BLaER1 (cell line): Measurements from ENCODE around the gene BTBD18.
"Not testable (repeated sequence)": the region's sequence is repeated elsewhere in the genome, so short reads cannot be mapped to it uniquely, and the experiment has no call there.

Experiments
- H3K27ac ChIP-seq: shearing (Covaris generic); formaldehyde crosslinking; 2 replicates; pipeline ENCODE4 v1.8.1; 2022
- H3K27me3 ChIP-seq: shearing (Covaris generic); formaldehyde crosslinking; 2 replicates; pipeline ENCODE4 v1.8.1; 2022
- H3K36me3 ChIP-seq: shearing (Covaris generic); formaldehyde crosslinking; 2 replicates; pipeline ENCODE4 v1.8.1; 2022
- H3K4me1 ChIP-seq: shearing (Covaris generic); formaldehyde crosslinking; 2 replicates; pipeline ENCODE4 v1.8.1; 2022
- H3K4me2 ChIP-seq: shearing (Covaris generic); formaldehyde crosslinking; 2 replicates; pipeline ENCODE4 v1.8.1; 2022
- H3K4me3 ChIP-seq: shearing (Covaris generic); formaldehyde crosslinking; 2 replicates; pipeline ENCODE4 v1.8.1; 2022
- H3K9ac ChIP-seq: shearing (Covaris generic); formaldehyde crosslinking; 2 replicates; pipeline ENCODE4 v1.8.1; 2022
- H3K9me3 ChIP-seq: shearing (Covaris generic); formaldehyde crosslinking; 2 replicates; pipeline ENCODE4 v1.8.1; 2022
- H4K20me1 ChIP-seq: shearing (Covaris generic); formaldehyde crosslinking; 2 replicates; pipeline ENCODE4 v1.8.1; 2022
- Cebpa-rat ChIP-seq: shearing (Covaris generic); IDR thresholded peaks from 2 replicates; pipeline ENCODE4 v1.8.1; 2022

Gene BTBD18

GRCh38 chr11:57711414-57712255 is 40.0 kb downstream of the BTBD18 start, which contains the start of gene MED19:
TSS of gene MED19 (minus strand) at chr11:57712215. CDS start at chr11:57712179, 36 bp downstream.
- TF ChIP-seq Cebpa-rat, result no peak
- Histone ChIP-seq H3K4me2 (peak within 1 kb of the TSS; percentile 92), H3K9ac (peak within 1 kb of the TSS; percentile 94), H4K20me1 (peaks cover 49% of the 10 kb centered on the region), H3K4me3 (peak within 1 kb of the TSS; percentile 90), H3K9me3 (peaks cover 10% of the 10 kb centered on the region; the same call in 1 of the 2 replicates), H3K4me1 (peaks cover 31% of the 10 kb centered on the region), H3K27me3 (no peaks in the 10 kb centered on the region), H3K27ac (peak within 1 kb of the TSS; percentile 94), H3K36me3 (peaks cover 29% of the 10 kb centered on the region)

- no peak overlapping the region for H3K27ac ChIP-seq
- peak; percentile 23; the same call in 1 of the 2 replicates for TF ChIP-seq Cebpa-rat
- H3K9me3 ChIP-seq, result 0 out of 2 replicates have a peak, but pooled peaks cover 5% of the 10 kb centered on the region
- H3K4me2 ChIP-seq, result no peak overlapping the region
- no peak overlapping the region for H3K4me3 ChIP-seq
- no peaks in the 10 kb centered on the region for H3K27me3 ChIP-seq
- H3K9ac ChIP-seq, result no peak overlapping the region; the same call in 1 of the 2 replicates
- peaks cover 31% of the 10 kb centered on the region for H3K4me1 ChIP-seq
- H4K20me1 ChIP-seq, result peaks cover 61% of the 10 kb centered on the region
- H3K36me3 ChIP-seq, result peaks cover 43% of the 10 kb centered on the region
These were observed 41.7 kb downstream of the BTBD18 start for GRCh38 chr11:57709802-57710367.

- Histone ChIP-seq H3K36me3 (peaks cover 83% of the 10 kb centered on the region), H4K20me1 (peaks cover 50% of the 10 kb centered on the region; the same call in 1 of the 2 replicates)
- not testable (repeated sequence) for H3K27me3 ChIP-seq, H3K4me1 ChIP-seq, H3K27ac ChIP-seq, H3K4me2 ChIP-seq, H3K9me3 ChIP-seq, H3K4me3 ChIP-seq, H3K9ac ChIP-seq
These were observed 46.2 kb downstream of the BTBD18 start for GRCh38 chr11:57705432-57705831.

GRCh38 chr11:57704932-57705331 is 46.7 kb downstream of the BTBD18 start:
- peaks cover 50% of the 10 kb centered on the region; the same call in 1 of the 2 replicates for H4K20me1 ChIP-seq
- no peak overlapping the region for H3K4me3 ChIP-seq
- H3K9me3 ChIP-seq, result no peaks in the 10 kb centered on the region
- no peak for TF ChIP-seq Cebpa-rat
- H3K4me2 ChIP-seq, result no peak overlapping the region
- H3K9ac ChIP-seq, result no peak overlapping the region
- H3K27me3 ChIP-seq, result no peaks in the 10 kb centered on the region
- H3K4me1 ChIP-seq, result no peaks in the 10 kb centered on the region; the same call in 1 of the 2 replicates
- H3K36me3 ChIP-seq, result peaks cover 84% of the 10 kb centered on the region
- no peak overlapping the region for H3K27ac ChIP-seq

GRCh38 chr11:57703341-57703740 is 48.3 kb downstream of the BTBD18 start:
- no peak overlapping the region for H3K9ac ChIP-seq
- H3K36me3 ChIP-seq, result peaks cover 86% of the 10 kb centered on the region
- no peak overlapping the region for H3K4me2 ChIP-seq
- H3K4me3 ChIP-seq, result no peak overlapping the region
- no peaks in the 10 kb centered on the region for H3K27me3 ChIP-seq
- H3K4me1 ChIP-seq, result no peaks in the 10 kb centered on the region
- H3K9me3 ChIP-seq, result no peaks in the 10 kb centered on the region
- no peak for TF ChIP-seq Cebpa-rat
- H3K27ac ChIP-seq, result no peak overlapping the region
- H4K20me1 ChIP-seq, result peaks cover 57% of the 10 kb centered on the region

GRCh38 chr11:57700425-57700824 is 51.2 kb downstream of the BTBD18 start:
- no peaks in the 10 kb centered on the region for H3K27me3 ChIP-seq
- no peaks in the 10 kb centered on the region for H3K9me3 ChIP-seq
- no peak overlapping the region for H3K9ac ChIP-seq
- no peak overlapping the region for H3K4me3 ChIP-seq
- H3K4me2 ChIP-seq, result no peak overlapping the region
- peaks cover 100% of the 10 kb centered on the region for H3K36me3 ChIP-seq
- H3K27ac ChIP-seq, result no peak overlapping the region
- peaks cover 45% of the 10 kb centered on the region for H4K20me1 ChIP-seq
- H3K4me1 ChIP-seq, result no peaks in the 10 kb centered on the region
- TF ChIP-seq Cebpa-rat, result no peak

GRCh38 chr11:57699813-57700212 is 51.8 kb downstream of the BTBD18 start:
- Histone ChIP-seq H3K36me3 (peaks cover 100% of the 10 kb centered on the region), H3K27me3 (no peaks in the 10 kb centered on the region), H3K27ac (no peak overlapping the region), H3K9me3 (no peaks in the 10 kb centered on the region), H3K9ac (no peak overlapping the region), H3K4me1 (no peaks in the 10 kb centered on the region), H3K4me3 (no peak overlapping the region), H4K20me1 (peaks cover 45% of the 10 kb centered on the region), H3K4me2 (no peak overlapping the region)
- no peak for TF ChIP-seq Cebpa-rat

- Histone ChIP-seq H3K9ac (no peak overlapping the region), H4K20me1 (peaks cover 44% of the 10 kb centered on the region), H3K4me2 (no peak overlapping the region), H3K36me3 (peaks cover 100% of the 10 kb centered on the region), H3K27ac (no peak overlapping the region), H3K4me1 (no peaks in the 10 kb centered on the region), H3K4me3 (no peak overlapping the region), H3K9me3 (no peaks in the 10 kb centered on the region), H3K27me3 (no peaks in the 10 kb centered on the region)
- TF ChIP-seq Cebpa-rat, result no peak
These were observed 52.7 kb downstream of the BTBD18 start for GRCh38 chr11:57698843-57699365.
